Cardiac fibroblast (primary cell): ENCODE measurements around the gene KIAA1549.
"Not testable (repeated sequence)": the region's sequence is repeated elsewhere in the genome, so short reads cannot be mapped to it uniquely, and the experiment has no call there.

Experiments used
- DNase-seq, 2 donors: peaks; one replicate each; pipeline versions ENCODE4 v3.0.0 to v3.0.0-alpha.2; 2010; ENCODE audit warnings: low read depth in 2 of 2
- H3K4me3 ChIP-seq, 2 donors: replicated peaks in 1 of 2; 1 replicate in 1 of 2; 2 replicates in 1 of 2; pipeline ENCODE4 v1.5.1; 2011; ENCODE audit warnings: low read depth in 2 of 2, low read length in 2 of 2, mild to moderate bottlenecking in 2 of 2, moderate library complexity in 1 of 2
- TF ChIP-seq, protein P1 (sequence below): IDR thresholded peaks from one replicate; pipeline ENCODE4 v1.5.1; 2011; ENCODE audit warnings: low read depth, mild to moderate bottlenecking, low read length, inconsistent platforms

Gene KIAA1549

DNA sequence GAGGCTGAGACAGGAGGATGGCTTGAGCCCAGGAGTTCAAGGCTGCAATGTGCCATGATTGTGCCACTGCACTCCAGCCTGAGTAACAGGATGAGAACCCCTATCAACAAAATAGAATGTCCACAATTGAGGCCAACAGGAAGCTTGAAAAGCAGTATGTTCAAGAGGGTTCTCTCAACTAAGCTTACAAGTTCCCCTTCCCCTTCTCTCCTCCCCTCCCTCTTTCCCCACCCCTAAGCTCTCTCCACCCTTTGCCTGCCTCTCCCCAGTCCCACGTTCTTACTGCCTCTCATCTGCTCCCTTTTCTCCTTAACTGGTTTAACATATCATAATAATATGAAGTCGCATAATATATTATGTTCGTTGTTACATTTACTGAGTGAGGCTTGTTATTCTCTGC is 35.4 kb downstream of the KIAA1549 start:
- DNase-seq = no peak
- TF ChIP-seq, protein P1, sequence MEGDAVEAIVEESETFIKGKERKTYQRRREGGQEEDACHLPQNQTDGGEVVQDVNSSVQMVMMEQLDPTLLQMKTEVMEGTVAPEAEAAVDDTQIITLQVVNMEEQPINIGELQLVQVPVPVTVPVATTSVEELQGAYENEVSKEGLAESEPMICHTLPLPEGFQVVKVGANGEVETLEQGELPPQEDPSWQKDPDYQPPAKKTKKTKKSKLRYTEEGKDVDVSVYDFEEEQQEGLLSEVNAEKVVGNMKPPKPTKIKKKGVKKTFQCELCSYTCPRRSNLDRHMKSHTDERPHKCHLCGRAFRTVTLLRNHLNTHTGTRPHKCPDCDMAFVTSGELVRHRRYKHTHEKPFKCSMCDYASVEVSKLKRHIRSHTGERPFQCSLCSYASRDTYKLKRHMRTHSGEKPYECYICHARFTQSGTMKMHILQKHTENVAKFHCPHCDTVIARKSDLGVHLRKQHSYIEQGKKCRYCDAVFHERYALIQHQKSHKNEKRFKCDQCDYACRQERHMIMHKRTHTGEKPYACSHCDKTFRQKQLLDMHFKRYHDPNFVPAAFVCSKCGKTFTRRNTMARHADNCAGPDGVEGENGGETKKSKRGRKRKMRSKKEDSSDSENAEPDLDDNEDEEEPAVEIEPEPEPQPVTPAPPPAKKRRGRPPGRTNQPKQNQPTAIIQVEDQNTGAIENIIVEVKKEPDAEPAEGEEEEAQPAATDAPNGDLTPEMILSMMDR = no peak
- no peak overlapping the region for H3K4me3 ChIP-seq

DNA sequence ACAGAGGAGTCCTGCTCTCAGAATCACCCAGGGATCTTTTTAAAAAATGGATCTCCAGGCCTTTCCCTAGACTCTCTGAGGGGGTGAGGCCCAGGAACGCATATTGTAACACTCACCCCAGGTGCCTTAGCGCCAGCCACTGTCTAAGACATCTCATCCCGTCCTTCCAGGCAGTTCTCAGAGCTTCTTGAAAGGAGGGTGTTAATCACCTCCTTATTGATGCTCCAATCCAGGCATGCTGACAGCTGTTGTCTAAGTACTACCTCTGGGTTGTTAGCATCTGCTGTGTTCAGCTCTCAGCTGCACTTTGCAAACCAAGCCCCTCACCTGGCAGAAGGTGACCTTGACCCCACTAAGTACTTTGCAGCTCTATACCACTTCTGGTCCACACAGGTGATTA is 36.0 kb downstream of the KIAA1549 start:
- no peak for DNase-seq
- TF ChIP-seq, protein P1 = no peak
- no peak overlapping the region for H3K4me3 ChIP-seq

DNA sequence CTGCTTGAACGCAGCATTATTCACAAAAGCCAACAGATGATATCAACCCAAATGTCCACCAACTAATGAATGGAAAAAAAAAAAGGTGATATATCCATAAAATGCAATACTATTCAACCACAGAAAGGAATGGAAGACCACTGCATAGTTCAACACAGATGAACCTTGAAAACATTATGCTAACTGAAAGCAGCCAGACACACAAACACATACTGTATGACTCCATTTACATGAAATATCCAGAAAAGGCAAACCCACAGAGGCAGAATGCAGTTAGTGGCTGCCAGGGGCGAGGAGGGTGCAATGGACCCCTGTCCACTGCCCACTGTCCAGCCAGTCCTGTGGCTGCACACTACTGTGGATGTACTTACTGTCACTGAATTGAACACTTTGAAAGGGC is 36.6 kb downstream of the KIAA1549 start:
- TF ChIP-seq, protein P1 = no peak
- no peak overlapping the region for H3K4me3 ChIP-seq
- no peak for DNase-seq

GRCh38 chr7:138943061-138943460 is 38.1 kb downstream of the KIAA1549 start:
- TF ChIP-seq, protein P1 = no peak
- H3K4me3 ChIP-seq = no peak overlapping the region
- no peak for DNase-seq

- no peak for DNase-seq
- TF ChIP-seq, protein P1 = no peak
- H3K4me3 ChIP-seq = no peak overlapping the region
Measured at GRCh38 chr7:138941545-138941944, 39.6 kb downstream of the KIAA1549 start.

GRCh38 chr7:138940602-138941001 is 40.6 kb downstream of the KIAA1549 start:
- not testable (repeated sequence) for DNase-seq, H3K4me3 ChIP-seq

DNA sequence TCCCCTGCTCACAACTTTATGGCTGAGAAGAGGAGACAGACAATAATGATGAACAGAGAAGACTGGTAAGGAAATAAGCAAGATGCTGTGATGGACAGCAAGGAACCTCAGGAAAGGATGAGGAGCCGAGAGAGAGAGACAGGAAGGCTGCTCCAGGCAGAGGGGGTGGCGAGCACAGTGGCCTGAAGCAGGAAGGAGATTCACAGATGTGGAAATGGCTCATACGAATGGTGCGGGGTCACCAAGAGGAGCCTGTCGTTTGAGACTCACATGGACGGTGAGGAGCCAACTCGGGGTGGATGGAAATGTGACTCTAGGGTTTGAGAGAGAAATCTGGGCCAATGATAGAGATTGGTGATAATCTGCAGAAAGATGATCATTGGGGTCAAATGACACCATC is 43.7 kb downstream of the KIAA1549 start:
- H3K4me3 ChIP-seq = no peak overlapping the region
- DNase-seq = no peak
- TF ChIP-seq, protein P1 = no peak
